Testis (tissue), 2 donors: ENCODE data around the gene CLEC16A.

Experiments used
- CTCF ChIP-seq, 3 experiments: fragments of 450-650 bp in 2 of 3; fragments of 200-600 bp in 1 of 3; sonication (generic) in 1 of 3; IDR thresholded peaks; one replicate each; pipeline ENCODE4 v1.5.1; 2016 to 2019; ENCODE audit warnings: antibody characterized with exemption in 3 of 3, mild to moderate bottlenecking in 2 of 3, moderate library complexity in 1 of 3
- POLR2A ChIP-seq: fragments of 450-650 bp; IDR thresholded peaks from one replicate; pipeline ENCODE4 v1.6.1; 2017; ENCODE audit warnings: antibody characterized with exemption, mild to moderate bottlenecking, moderate library complexity

GRCh38 chr16:10932959-10933710 lies 11.2 kb upstream of the CLEC16A start:
- TF ChIP-seq POLR2A (no peak), CTCF (IDR thresholded peaks at IDR 0.05) (no peak)
